ENCODE measurements around the gene NEFH.

GRCh38 chr22:29457730-29458129 is 22.3 kb upstream of the NEFH start:
- no peak for TF ChIP-seq CTCF (IDR thresholded peaks at IDR 0.05; ENCODE audit: low read depth, low read length)
- no peak for TF ChIP-seq EZH2phosphoT487 (IDR thresholded peaks at IDR 0.05; ENCODE audit: low read depth)
